Measurements from ENCODE around the gene OR51S1.
"Not testable (repeated sequence)": the region's sequence is repeated elsewhere in the genome, so short reads cannot be mapped to it uniquely, and the experiment has no call there.

- not testable (repeated sequence) for TF ChIP-seq CTCF, POLR2A (IDR thresholded peaks at IDR 0.05)
These were observed 47.7 kb downstream of the OR51S1 start for GRCh38 chr11:4801316-4801715.

Data from lower leg skin (tissue), 3 donors.